SK-N-MC (cell line): ENCODE results near the gene GRM8.

Experiments used
- EZH2 ChIP-seq: fragments of 200-600 bp; sonication (generic); IDR thresholded peaks from one replicate; pipeline ENCODE4 v1.6.1; 2017; ENCODE audit warnings: antibody characterized with exemption
- FOXP2 ChIP-seq: optimal IDR thresholded peaks from 2 replicates; pipeline ENCODE3; 2011; ENCODE audit warnings: mild to moderate bottlenecking, moderate library complexity; ENCODE audit not compliant: insufficient read depth; ENCODE audit errors: extremely low read length, control extremely low read depth
- POLR2AphosphoS5 ChIP-seq: IDR thresholded peaks from 2 replicates; pipeline ENCODE4 v1.6.1; 2012; ENCODE audit warnings: mild to moderate bottlenecking, low read depth, low read length, borderline replicate concordance

- TF ChIP-seq POLR2AphosphoS5 (no peak), EZH2 (no peak), FOXP2 (no peak)
These were observed 11.5 kb upstream of the GRM8 start for GRCh38 chr7:127264219-127264618.
